Astrocyte (in vitro differentiated cells and primary cell): Measurements from ENCODE around the gene PIK3C2G.
A peak's percentile ranks its signal among the peaks of the same experiment; 100 is the strongest.

Experiments
- EZH2 ChIP-seq: IDR thresholded peaks from 2 replicates; pipeline ENCODE4 v1.6.1; 2012; ENCODE audit warnings: mild to moderate bottlenecking, low read length, inconsistent platforms; ENCODE audit not compliant: insufficient read depth
- TF ChIP-seq, protein P1 (sequence below): IDR thresholded peaks from 2 replicates; pipeline ENCODE4 v1.5.1; 2011; ENCODE audit warnings: low read depth, mild to moderate bottlenecking, inconsistent platforms, low read length, moderate library complexity; ENCODE audit not compliant: insufficient read depth

DNA sequence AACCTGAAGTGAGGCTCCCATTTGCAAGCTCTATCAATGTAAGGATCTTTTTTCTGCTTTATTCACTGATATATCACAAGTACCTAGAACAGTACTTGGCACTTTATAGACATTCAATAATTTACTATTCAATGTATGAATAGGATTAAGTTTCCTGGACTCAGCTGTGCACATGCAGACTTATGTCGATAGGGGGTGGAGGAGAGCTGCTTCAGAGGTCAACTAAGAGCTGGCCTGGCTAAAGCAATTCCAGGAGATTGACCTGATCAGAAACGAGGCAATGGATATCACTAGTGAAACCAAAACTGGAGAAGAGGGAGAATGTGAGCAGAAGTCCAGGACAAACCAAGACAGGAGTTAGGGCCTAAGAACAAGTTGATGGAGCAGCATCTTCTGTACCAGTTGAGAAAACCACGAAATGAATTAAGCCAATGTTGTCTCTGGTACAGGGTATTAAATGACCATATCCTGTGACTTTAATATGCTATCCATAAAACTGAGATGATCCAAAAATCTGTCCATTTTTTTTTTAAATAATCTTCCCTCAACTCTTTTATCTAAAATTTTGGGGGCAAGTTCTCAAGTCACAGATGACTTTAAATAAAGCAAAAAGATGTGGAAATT lies 169.2 kb downstream of the PIK3C2G start:
- TF ChIP-seq, protein P1, sequence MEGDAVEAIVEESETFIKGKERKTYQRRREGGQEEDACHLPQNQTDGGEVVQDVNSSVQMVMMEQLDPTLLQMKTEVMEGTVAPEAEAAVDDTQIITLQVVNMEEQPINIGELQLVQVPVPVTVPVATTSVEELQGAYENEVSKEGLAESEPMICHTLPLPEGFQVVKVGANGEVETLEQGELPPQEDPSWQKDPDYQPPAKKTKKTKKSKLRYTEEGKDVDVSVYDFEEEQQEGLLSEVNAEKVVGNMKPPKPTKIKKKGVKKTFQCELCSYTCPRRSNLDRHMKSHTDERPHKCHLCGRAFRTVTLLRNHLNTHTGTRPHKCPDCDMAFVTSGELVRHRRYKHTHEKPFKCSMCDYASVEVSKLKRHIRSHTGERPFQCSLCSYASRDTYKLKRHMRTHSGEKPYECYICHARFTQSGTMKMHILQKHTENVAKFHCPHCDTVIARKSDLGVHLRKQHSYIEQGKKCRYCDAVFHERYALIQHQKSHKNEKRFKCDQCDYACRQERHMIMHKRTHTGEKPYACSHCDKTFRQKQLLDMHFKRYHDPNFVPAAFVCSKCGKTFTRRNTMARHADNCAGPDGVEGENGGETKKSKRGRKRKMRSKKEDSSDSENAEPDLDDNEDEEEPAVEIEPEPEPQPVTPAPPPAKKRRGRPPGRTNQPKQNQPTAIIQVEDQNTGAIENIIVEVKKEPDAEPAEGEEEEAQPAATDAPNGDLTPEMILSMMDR = peak; percentile 94
- TF ChIP-seq EZH2 = no peak
